Measurements from ENCODE around the gene DIO3. TPM values are rescaled to one million over a fixed set of nuclear protein-coding genes. Genes with fewer than 3 reads are reported as not detected.

DIO3 gene
- total RNA-seq, 1 experiment from 2014 or later: not detected

GRCh38 chr14:101587441-101587911 is 26.2 kb downstream of the DIO3 start:
- no peak for DNase-seq (ENCODE audit: low read depth in 1 of 2, low spot score in 2 of 2)
- H3K36me3 ChIP-seq: no peaks in the 10 kb centered on the region
- no peaks in the 10 kb centered on the region for H3K9me3 ChIP-seq (replicated peaks)
- no peaks in the 10 kb centered on the region for H3K27me3 ChIP-seq (replicated peaks)
- H3K4me1 ChIP-seq (replicated peaks): no peaks in the 10 kb centered on the region
- no peak overlapping the region for H3K4me3 ChIP-seq
- no peak overlapping the region for H3K27ac ChIP-seq

GRCh38 chr14:101588286-101588975 is 27.1 kb downstream of the DIO3 start:
- Histone ChIP-seq H3K27ac (no peak overlapping the region), H3K36me3 (no peaks in the 10 kb centered on the region), H3K4me3 (no peak overlapping the region), H3K9me3 (replicated peaks) (no peaks in the 10 kb centered on the region), H3K4me1 (replicated peaks) (no peaks in the 10 kb centered on the region), H3K27me3 (replicated peaks) (no peaks in the 10 kb centered on the region)
- DNase-seq (ENCODE audit: low read depth in 1 of 2, low spot score in 2 of 2): peak in 1 of 2 experiments; percentile 16

GRCh38 chr14:101588990-101589389 is 27.7 kb downstream of the DIO3 start:
- Histone ChIP-seq H3K9me3 (replicated peaks) (no peaks in the 10 kb centered on the region), H3K4me1 (replicated peaks) (no peaks in the 10 kb centered on the region), H3K27ac (no peak overlapping the region), H3K27me3 (replicated peaks) (no peaks in the 10 kb centered on the region), H3K4me3 (no peak overlapping the region), H3K36me3 (no peaks in the 10 kb centered on the region)
- peak in 1 of 2 experiments; percentile 9 for DNase-seq (ENCODE audit: low read depth in 1 of 2, low spot score in 2 of 2)

DNA sequence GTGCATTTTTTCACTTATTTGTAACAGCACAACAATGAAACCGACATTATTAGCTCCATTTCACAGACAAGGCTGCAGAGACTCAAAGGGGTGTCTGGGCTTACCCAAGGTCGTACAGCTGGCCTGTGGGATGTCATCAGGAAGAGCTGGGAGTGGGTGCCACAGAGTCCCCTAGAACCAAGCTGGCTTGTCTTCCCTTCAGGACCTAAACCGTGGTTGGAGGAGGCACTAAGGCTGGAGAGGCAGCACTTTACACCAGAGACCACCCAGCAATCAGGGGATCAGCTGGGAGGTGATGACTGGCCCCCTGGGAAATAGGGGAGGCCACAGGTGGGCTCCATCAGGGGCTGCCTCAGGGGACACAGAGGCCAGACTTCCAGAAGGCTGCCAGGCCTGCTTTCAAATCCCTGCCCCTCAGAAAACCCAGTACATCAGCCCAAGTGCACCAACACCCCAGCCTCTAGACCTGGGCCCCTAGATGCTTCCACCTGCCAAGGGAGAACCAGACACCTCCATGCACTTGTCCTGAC is 28.3 kb downstream of the DIO3 start:
- peak in 1 of 2 experiments; percentile 9 for DNase-seq (ENCODE audit: low read depth in 1 of 2, low spot score in 2 of 2)
- no peak overlapping the region for H3K27ac ChIP-seq

DNA sequence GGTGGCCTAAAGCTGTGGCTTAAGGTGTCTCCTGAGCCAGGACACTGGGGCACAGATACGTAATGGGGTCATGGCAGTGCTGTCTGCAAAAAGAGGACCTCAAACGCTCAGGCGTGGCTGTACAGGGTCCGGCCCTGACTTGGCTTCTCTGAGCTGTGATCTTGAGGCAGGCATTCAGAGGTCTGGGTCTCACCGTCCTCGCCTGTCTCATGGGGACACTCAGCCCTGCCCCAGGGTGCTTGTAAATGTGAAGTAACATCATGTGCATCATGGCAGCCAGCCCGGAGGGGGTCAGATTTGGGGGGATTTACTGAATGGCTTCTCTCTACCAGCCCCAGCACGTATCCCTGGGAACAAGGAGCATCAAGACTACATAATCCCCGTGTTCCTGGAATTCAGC is 28.8 kb downstream of the DIO3 start:
- Histone ChIP-seq H3K4me3 (no peak overlapping the region), H3K4me1 (replicated peaks) (no peaks in the 10 kb centered on the region), H3K27ac (no peak overlapping the region), H3K27me3 (replicated peaks) (no peaks in the 10 kb centered on the region), H3K9me3 (replicated peaks) (no peaks in the 10 kb centered on the region), H3K36me3 (no peaks in the 10 kb centered on the region)
- DNase-seq (ENCODE audit: low read depth in 1 of 2, low spot score in 2 of 2): peak in 1 of 2 experiments; percentile 32

More for the DNA sequence above, 28.3 kb downstream of the DIO3 start:
- no peaks in the 10 kb centered on the region for H3K27me3 ChIP-seq (replicated peaks)
- H3K4me1 ChIP-seq (replicated peaks): no peaks in the 10 kb centered on the region
- no peak overlapping the region for H3K4me3 ChIP-seq
- no peaks in the 10 kb centered on the region for H3K36me3 ChIP-seq
- no peaks in the 10 kb centered on the region for H3K9me3 ChIP-seq (replicated peaks)

DNA sequence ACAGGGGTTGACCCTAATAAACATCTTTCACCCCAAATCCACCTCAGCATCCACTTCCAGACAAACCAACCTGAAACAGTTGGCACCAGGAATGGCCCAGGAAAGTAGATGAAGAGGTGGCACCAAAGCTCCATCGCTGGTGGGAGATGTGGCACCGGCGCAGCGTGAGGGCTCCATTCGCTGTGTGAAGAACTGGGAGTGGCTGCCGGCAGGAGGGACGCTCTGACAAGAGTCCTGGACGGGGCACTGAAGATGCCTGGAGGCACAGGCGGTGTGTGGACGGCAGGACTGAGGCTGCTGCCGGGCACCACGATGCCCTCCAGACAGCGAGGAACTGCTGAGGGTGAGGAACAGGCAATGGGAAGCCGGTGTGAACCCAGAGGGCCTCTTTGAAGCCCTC is 29.3 kb downstream of the DIO3 start:
- Histone ChIP-seq H3K27ac (no peak overlapping the region), H3K36me3 (no peaks in the 10 kb centered on the region), H3K4me1 (replicated peaks) (no peaks in the 10 kb centered on the region)

DNA sequence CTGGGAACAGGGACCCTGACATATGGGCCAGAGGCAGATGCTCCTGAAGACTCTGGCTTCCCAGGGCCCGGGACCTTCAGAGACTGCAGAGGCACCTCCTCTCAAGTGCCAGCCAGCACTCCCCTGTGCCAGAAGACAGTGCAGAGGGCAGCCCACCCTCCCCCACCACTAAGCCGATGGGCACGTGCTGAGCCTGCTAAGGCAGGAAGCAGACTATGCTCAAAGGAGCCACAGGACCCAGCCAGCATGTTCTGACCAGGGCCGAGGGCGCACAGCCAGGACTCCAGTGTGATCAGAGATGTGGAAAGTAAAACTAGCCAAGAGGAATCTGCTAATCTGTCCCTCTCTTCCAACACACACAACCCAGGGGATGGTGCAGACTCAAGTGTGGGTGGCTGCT is 29.8 kb downstream of the DIO3 start:
- H3K9me3 ChIP-seq (replicated peaks): no peaks in the 10 kb centered on the region
- DNase-seq (ENCODE audit: low read depth in 1 of 2, low spot score in 2 of 2): peak in 1 of 2 experiments; percentile 24
- H3K27ac ChIP-seq: no peak overlapping the region
- H3K4me3 ChIP-seq: no peak overlapping the region
- H3K4me1 ChIP-seq (replicated peaks): no peaks in the 10 kb centered on the region
- no peaks in the 10 kb centered on the region for H3K36me3 ChIP-seq
- no peaks in the 10 kb centered on the region for H3K27me3 ChIP-seq (replicated peaks)

More for the DNA sequence above, 29.3 kb downstream of the DIO3 start:
- DNase-seq (ENCODE audit: low read depth in 1 of 2, low spot score in 2 of 2): peak in 1 of 2 experiments; percentile 16
- H3K27me3 ChIP-seq (replicated peaks): no peaks in the 10 kb centered on the region
- H3K4me3 ChIP-seq: no peak overlapping the region
- H3K9me3 ChIP-seq (replicated peaks): no peaks in the 10 kb centered on the region

DNA sequence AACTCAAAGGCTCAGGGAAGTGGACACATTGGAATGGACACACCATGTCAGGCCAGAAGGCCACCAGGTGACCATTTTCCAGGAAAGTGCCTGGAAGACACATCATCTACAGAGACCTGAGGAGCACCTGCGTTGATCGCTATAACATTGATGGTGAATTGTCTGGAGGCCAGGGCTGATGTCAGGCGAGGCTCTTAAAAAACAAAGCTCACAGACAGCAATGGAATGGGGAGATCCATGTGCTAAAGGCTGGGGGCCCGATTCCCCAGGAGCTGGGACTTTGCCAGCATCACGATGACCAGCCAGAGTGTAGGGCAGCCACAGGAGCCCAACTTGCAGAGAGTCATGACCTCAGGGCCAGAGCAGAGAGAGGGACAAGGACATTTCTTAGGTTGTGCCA is 30.3 kb downstream of the DIO3 start:
- H3K27me3 ChIP-seq (replicated peaks): no peaks in the 10 kb centered on the region
- no peaks in the 10 kb centered on the region for H3K36me3 ChIP-seq
- no peaks in the 10 kb centered on the region for H3K4me1 ChIP-seq (replicated peaks)
- no peak overlapping the region for H3K4me3 ChIP-seq
- H3K27ac ChIP-seq: no peak overlapping the region
- no peaks in the 10 kb centered on the region for H3K9me3 ChIP-seq (replicated peaks)
- DNase-seq (ENCODE audit: low read depth in 1 of 2, low spot score in 2 of 2): peak in 1 of 2 experiments; percentile 15

GRCh38 chr14:101593411-101594238 is 32.3 kb downstream of the DIO3 start:
- Histone ChIP-seq H3K27ac (no peak overlapping the region), H3K4me1 (replicated peaks) (no peaks in the 10 kb centered on the region), H3K36me3 (no peaks in the 10 kb centered on the region), H3K4me3 (no peak overlapping the region), H3K9me3 (replicated peaks) (no peaks in the 10 kb centered on the region), H3K27me3 (replicated peaks) (no peaks in the 10 kb centered on the region)
- DNase-seq (ENCODE audit: low read depth in 1 of 2, low spot score in 2 of 2): peak in 1 of 2 experiments; percentile 19

- Histone ChIP-seq H3K4me1 (replicated peaks) (no peaks in the 10 kb centered on the region), H3K4me3 (no peak overlapping the region), H3K27ac (no peak overlapping the region), H3K9me3 (replicated peaks) (no peaks in the 10 kb centered on the region), H3K36me3 (no peaks in the 10 kb centered on the region), H3K27me3 (replicated peaks) (no peaks in the 10 kb centered on the region)
- peak in 1 of 2 experiments; percentile 17 for DNase-seq (ENCODE audit: low read depth in 1 of 2, low spot score in 2 of 2)
Observed at GRCh38 chr14:101594511-101595148, 33.3 kb downstream of the DIO3 start.

DNA sequence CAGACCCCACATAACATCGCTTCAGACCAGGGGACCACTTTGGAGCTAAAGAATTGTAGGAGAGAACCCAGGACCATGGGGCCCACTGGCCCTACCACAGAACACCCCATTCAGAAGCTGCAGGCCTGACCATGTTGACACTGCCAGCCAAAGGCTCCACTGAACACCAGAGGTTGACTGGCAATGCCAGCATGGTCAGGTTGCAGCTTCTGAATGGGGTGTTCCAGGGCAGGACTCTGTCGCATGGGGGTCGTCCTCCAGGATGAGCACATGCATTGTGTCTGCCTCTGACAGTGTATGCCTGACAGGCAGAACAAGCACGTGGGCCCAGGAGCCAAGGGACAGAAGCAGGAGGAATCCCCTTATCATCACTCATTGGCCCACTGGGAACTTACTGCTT is 34.1 kb downstream of the DIO3 start:
- no peak overlapping the region for H3K27ac ChIP-seq

GRCh38 chr14:101595887-101596721 is 34.8 kb downstream of the DIO3 start:
- DNase-seq (ENCODE audit: low read depth in 1 of 2, low spot score in 2 of 2): peak in 1 of 2 experiments; percentile 32
- no peaks in the 10 kb centered on the region for H3K36me3 ChIP-seq
- no peaks in the 10 kb centered on the region for H3K27me3 ChIP-seq (replicated peaks)
- H3K9me3 ChIP-seq (replicated peaks): no peaks in the 10 kb centered on the region
- H3K27ac ChIP-seq: no peak overlapping the region
- H3K4me1 ChIP-seq (replicated peaks): no peaks in the 10 kb centered on the region
- no peak overlapping the region for H3K4me3 ChIP-seq

More for the DNA sequence above, 34.1 kb downstream of the DIO3 start:
- H3K4me1 ChIP-seq (replicated peaks): no peaks in the 10 kb centered on the region
- no peaks in the 10 kb centered on the region for H3K9me3 ChIP-seq (replicated peaks)
- no peak overlapping the region for H3K4me3 ChIP-seq
- DNase-seq (ENCODE audit: low read depth in 1 of 2, low spot score in 2 of 2): peak in 1 of 2 experiments; percentile 30
- H3K27me3 ChIP-seq (replicated peaks): no peaks in the 10 kb centered on the region
- H3K36me3 ChIP-seq: no peaks in the 10 kb centered on the region

- Histone ChIP-seq H3K4me3 (no peak overlapping the region), H3K4me1 (replicated peaks) (no peaks in the 10 kb centered on the region), H3K27ac (no peak overlapping the region), H3K27me3 (replicated peaks) (no peaks in the 10 kb centered on the region), H3K9me3 (replicated peaks) (no peaks in the 10 kb centered on the region), H3K36me3 (no peaks in the 10 kb centered on the region)
- peak in 1 of 2 experiments; percentile 27 for DNase-seq (ENCODE audit: low read depth in 1 of 2, low spot score in 2 of 2)
Observed at GRCh38 chr14:101596742-101597141, 35.4 kb downstream of the DIO3 start.

All from SJSA1 (cell line).